ENCODE results near the gene UBA5.

UBA5 gene

DNA sequence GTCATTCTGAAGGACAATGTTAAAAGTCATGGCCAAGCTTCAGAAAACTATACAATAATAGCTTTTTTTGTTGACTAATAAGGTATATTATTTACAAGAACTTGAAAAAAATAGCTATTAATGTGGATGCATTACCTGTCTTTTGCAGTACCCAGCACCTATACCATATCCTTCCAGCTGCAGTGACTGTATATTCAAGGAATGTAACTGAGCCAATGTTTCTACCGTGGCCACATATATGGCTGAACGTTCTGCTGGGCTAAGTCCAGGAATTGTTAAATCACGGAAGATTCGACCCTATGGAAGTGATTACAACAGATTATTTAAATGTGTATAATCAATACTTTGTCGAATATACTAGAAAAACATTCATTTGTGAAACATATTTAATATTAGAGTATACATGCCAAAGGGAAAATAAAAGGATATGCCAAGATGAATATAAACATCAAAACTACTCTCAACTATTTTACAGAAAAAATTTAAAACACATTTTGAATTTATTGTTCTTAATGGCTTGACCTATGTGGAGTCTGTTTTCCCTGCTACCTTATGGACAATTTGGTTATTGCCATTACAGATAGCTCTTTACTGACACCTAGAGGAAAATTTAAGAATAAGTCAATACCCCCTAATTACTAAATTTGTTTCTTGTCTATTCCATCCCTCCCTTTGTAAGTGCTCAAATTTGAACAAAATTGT is 18.1 kb upstream of the UBA5 start:
- H3K4me1 ChIP-seq (ENCODE audit: control insufficient read depth in 1 of 2, insufficient read depth in 2 of 2, low read length in 2 of 2) = no peaks in the 10 kb centered on the region
- H3K23ac ChIP-seq (ENCODE audit: low read length) = no peak overlapping the region
- no peaks in the 10 kb centered on the region for H3K79me2 ChIP-seq (ENCODE audit: control insufficient read depth, insufficient read depth, low read length, poor library complexity)
- no peak overlapping the region for H3K9ac ChIP-seq (ENCODE audit: low read length)
- no peak overlapping the region for H3K4ac ChIP-seq (ENCODE audit: low read depth, low read length)
- no peak overlapping the region for H4K8ac ChIP-seq (ENCODE audit: low read depth, low read length)
- no peaks in the 10 kb centered on the region for H3K36me3 ChIP-seq (ENCODE audit: control insufficient read depth in 1 of 2, insufficient read depth in 2 of 2, low read length in 2 of 2)
- peak in 1 of 2 donors; percentile 77 for DNase-seq
- H3K27ac ChIP-seq (ENCODE audit: low read depth, low read length) = no peak overlapping the region
- no peak overlapping the region for H2AFZ ChIP-seq (ENCODE audit: insufficient read depth, low read length, poor library complexity)
- WGBS (ENCODE audit: extremely low coverage, insufficient coverage, insufficient read length) = no CpG with 5 or more reads among the region's 5 CpGs
- no peak overlapping the region for H3K14ac ChIP-seq (ENCODE audit: low read length)
- H4K12ac ChIP-seq (ENCODE audit: low read depth, low read length) = no peak overlapping the region
- no peak overlapping the region for H3K18ac ChIP-seq (ENCODE audit: low read length)
- no peak overlapping the region for H3K4me2 ChIP-seq (ENCODE audit: low read length)
- no peak overlapping the region for H4K91ac ChIP-seq (ENCODE audit: low read depth, low read length)
- H2AK5ac ChIP-seq (ENCODE audit: low read length) = no peak overlapping the region
- no peak overlapping the region for H3K4me3 ChIP-seq (ENCODE audit: low read depth, low read length)
- no peaks in the 10 kb centered on the region for H3K9me3 ChIP-seq (ENCODE audit: insufficient read depth, low read depth, low read length)
- H2BK120ac ChIP-seq (ENCODE audit: insufficient read depth, low read length, poor library complexity) = no peak overlapping the region
- no peaks in the 10 kb centered on the region for H3K27me3 ChIP-seq (ENCODE audit: insufficient read depth, low read length)
- no peak overlapping the region for H2BK12ac ChIP-seq (ENCODE audit: low read length)
- H3K79me1 ChIP-seq (ENCODE audit: low read length) = no peaks in the 10 kb centered on the region
- H2BK5ac ChIP-seq (ENCODE audit: low read depth, low read length, poor library complexity) = no peak overlapping the region

DNA sequence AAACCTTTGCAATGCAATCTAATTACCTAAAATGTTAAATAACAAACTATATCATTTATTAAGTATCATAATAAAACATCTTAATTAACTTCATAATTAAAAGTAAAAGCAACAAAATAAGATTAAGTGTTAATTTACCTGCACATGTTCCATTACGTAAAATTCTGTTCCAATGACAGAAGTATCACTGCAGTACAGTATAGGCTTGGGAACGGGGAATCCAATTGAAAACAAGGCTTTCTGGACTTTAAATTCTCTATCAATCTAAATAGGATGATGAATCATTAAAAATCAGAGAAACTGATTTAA is 17.6 kb upstream of the UBA5 start:
- H3K36me3 ChIP-seq (ENCODE audit: control insufficient read depth in 1 of 2, insufficient read depth in 2 of 2, low read length in 2 of 2) = no peaks in the 10 kb centered on the region
- no peak overlapping the region for H4K91ac ChIP-seq (ENCODE audit: low read depth, low read length)
- H2BK12ac ChIP-seq (ENCODE audit: low read length) = no peak overlapping the region
- no CpG with 5 or more reads among the region's 2 CpGs for WGBS (ENCODE audit: extremely low coverage, insufficient coverage, insufficient read length)
- H3K4me3 ChIP-seq (ENCODE audit: low read depth, low read length) = no peak overlapping the region
- no peak overlapping the region for H4K8ac ChIP-seq (ENCODE audit: low read depth, low read length)
- no peak overlapping the region for H3K14ac ChIP-seq (ENCODE audit: low read length)
- no peak overlapping the region for H3K9ac ChIP-seq (ENCODE audit: low read length)
- H2BK5ac ChIP-seq (ENCODE audit: low read depth, low read length, poor library complexity) = no peak overlapping the region
- no peaks in the 10 kb centered on the region for H3K9me3 ChIP-seq (ENCODE audit: insufficient read depth, low read depth, low read length)
- no peaks in the 10 kb centered on the region for H3K27me3 ChIP-seq (ENCODE audit: insufficient read depth, low read length)
- H3K4me1 ChIP-seq (ENCODE audit: control insufficient read depth in 1 of 2, insufficient read depth in 2 of 2, low read length in 2 of 2) = no peaks in the 10 kb centered on the region
- no peak overlapping the region for H2AFZ ChIP-seq (ENCODE audit: insufficient read depth, low read length, poor library complexity)
- no peak overlapping the region for H2BK120ac ChIP-seq (ENCODE audit: insufficient read depth, low read length, poor library complexity)
- no peaks in the 10 kb centered on the region for H3K79me1 ChIP-seq (ENCODE audit: low read length)
- H3K18ac ChIP-seq (ENCODE audit: low read length) = no peak overlapping the region
- H3K79me2 ChIP-seq (ENCODE audit: control insufficient read depth, insufficient read depth, low read length, poor library complexity) = no peaks in the 10 kb centered on the region
- no peak for DNase-seq
- H3K4me2 ChIP-seq (ENCODE audit: low read length) = no peak overlapping the region
- no peak overlapping the region for H4K12ac ChIP-seq (ENCODE audit: low read depth, low read length)
- no peak overlapping the region for H3K23ac ChIP-seq (ENCODE audit: low read length)
- no peak overlapping the region for H2AK5ac ChIP-seq (ENCODE audit: low read length)
- H3K27ac ChIP-seq (ENCODE audit: low read depth, low read length) = no peak overlapping the region
- H3K4ac ChIP-seq (ENCODE audit: low read depth, low read length) = no peak overlapping the region

DNA sequence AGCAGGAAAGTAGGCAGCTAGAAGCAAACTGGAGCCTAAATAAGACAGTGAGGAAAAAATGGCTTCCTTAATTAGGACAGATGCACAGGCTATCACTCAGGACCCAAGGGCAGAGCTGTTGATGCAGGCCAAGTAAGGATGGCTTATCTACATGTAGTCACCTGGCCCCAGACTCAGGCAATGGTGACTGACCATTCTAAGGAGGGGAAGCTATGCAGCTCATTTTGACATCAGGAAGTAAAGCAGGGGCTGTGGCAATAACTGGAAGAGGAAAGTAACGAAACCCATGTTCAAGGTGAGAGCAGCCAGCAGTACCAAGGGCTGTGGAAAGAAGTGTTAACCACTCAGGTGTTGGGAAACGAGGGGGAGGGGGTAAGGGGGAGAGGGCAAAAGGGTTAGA is 16.8 kb upstream of the UBA5 start:
- Histone ChIP-seq H2AK5ac (ENCODE audit: low read length) (no peak overlapping the region), H3K4ac (ENCODE audit: low read depth, low read length) (no peak overlapping the region), H3K18ac (ENCODE audit: low read length) (no peak overlapping the region), H2AFZ (ENCODE audit: insufficient read depth, low read length, poor library complexity) (no peak overlapping the region), H3K9ac (ENCODE audit: low read length) (peak overlapping the region; percentile 2), H3K79me1 (ENCODE audit: low read length) (no peaks in the 10 kb centered on the region), H3K23ac (ENCODE audit: low read length) (no peak overlapping the region), H4K12ac (ENCODE audit: low read depth, low read length) (no peak overlapping the region), H3K36me3 (ENCODE audit: control insufficient read depth in 1 of 2, insufficient read depth in 2 of 2, low read length in 2 of 2) (no peaks in the 10 kb centered on the region), H3K79me2 (ENCODE audit: control insufficient read depth, insufficient read depth, low read length, poor library complexity) (no peaks in the 10 kb centered on the region), H3K4me3 (ENCODE audit: low read depth, low read length) (no peak overlapping the region), H3K9me3 (ENCODE audit: insufficient read depth, low read depth, low read length) (no peaks in the 10 kb centered on the region), H3K4me1 (ENCODE audit: control insufficient read depth in 1 of 2, insufficient read depth in 2 of 2, low read length in 2 of 2) (no peaks in the 10 kb centered on the region), H3K4me2 (ENCODE audit: low read length) (no peak overlapping the region), H2BK120ac (ENCODE audit: insufficient read depth, low read length, poor library complexity) (no peak overlapping the region), H3K27ac (ENCODE audit: low read depth, low read length) (no peak overlapping the region), H2BK12ac (ENCODE audit: low read length) (no peak overlapping the region), H3K14ac (ENCODE audit: low read length) (no peak overlapping the region), H4K8ac (ENCODE audit: low read depth, low read length) (no peak overlapping the region), H2BK5ac (ENCODE audit: low read depth, low read length, poor library complexity) (no peak overlapping the region), H3K27me3 (ENCODE audit: insufficient read depth, low read length) (no peaks in the 10 kb centered on the region), H4K91ac (ENCODE audit: low read depth, low read length) (no peak overlapping the region)
- DNase-seq = no peak
- WGBS (ENCODE audit: extremely low coverage, insufficient coverage, insufficient read length) = no CpG with 5 or more reads among the region's 2 CpGs

DNA sequence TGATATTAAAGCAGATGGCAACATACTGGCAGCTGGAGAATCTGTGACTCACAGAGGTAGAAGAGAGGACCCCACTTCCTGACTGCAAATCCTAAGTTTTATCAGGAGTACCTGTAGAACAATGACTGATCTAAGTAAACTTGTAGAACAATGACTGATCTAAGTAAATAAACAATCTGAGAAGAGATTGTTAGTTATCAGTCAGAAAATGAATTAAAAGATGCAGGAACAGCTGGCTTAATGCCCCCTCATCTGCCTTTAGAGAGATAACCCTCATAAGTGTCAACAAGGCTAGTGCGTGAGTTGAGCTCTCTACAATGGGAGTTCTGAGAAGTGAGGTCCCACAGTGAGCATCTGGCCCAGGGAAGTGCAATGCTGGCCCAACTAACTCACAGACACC is 15.1 kb upstream of the UBA5 start:
- Histone ChIP-seq H2AK5ac (ENCODE audit: low read length) (no peak overlapping the region), H2AFZ (ENCODE audit: insufficient read depth, low read length, poor library complexity) (no peak overlapping the region), H3K27me3 (ENCODE audit: insufficient read depth, low read length) (no peaks in the 10 kb centered on the region), H3K79me1 (ENCODE audit: low read length) (no peaks in the 10 kb centered on the region), H2BK5ac (ENCODE audit: low read depth, low read length, poor library complexity) (no peak overlapping the region), H3K4me2 (ENCODE audit: low read length) (no peak overlapping the region), H3K79me2 (ENCODE audit: control insufficient read depth, insufficient read depth, low read length, poor library complexity) (no peaks in the 10 kb centered on the region), H3K4ac (ENCODE audit: low read depth, low read length) (no peak overlapping the region), H4K12ac (ENCODE audit: low read depth, low read length) (no peak overlapping the region), H3K4me3 (ENCODE audit: low read depth, low read length) (no peak overlapping the region), H3K27ac (ENCODE audit: low read depth, low read length) (no peak overlapping the region), H3K9ac (ENCODE audit: low read length) (no peak overlapping the region), H2BK12ac (ENCODE audit: low read length) (no peak overlapping the region), H4K8ac (ENCODE audit: low read depth, low read length) (no peak overlapping the region), H3K4me1 (ENCODE audit: control insufficient read depth in 1 of 2, insufficient read depth in 2 of 2, low read length in 2 of 2) (no peaks in the 10 kb centered on the region), H2BK120ac (ENCODE audit: insufficient read depth, low read length, poor library complexity) (no peak overlapping the region), H3K14ac (ENCODE audit: low read length) (no peak overlapping the region), H3K18ac (ENCODE audit: low read length) (no peak overlapping the region), H3K23ac (ENCODE audit: low read length) (no peak overlapping the region), H3K9me3 (ENCODE audit: insufficient read depth, low read depth, low read length) (no peaks in the 10 kb centered on the region), H3K36me3 (ENCODE audit: control insufficient read depth in 1 of 2, insufficient read depth in 2 of 2, low read length in 2 of 2) (peaks cover 0 to under 1% of the 10 kb centered on the region in 2 experiments), H4K91ac (ENCODE audit: low read depth, low read length) (no peak overlapping the region)
- no CpG with 5 or more reads among the region's 1 CpG for WGBS (ENCODE audit: extremely low coverage, insufficient coverage, insufficient read length)
- no peak for DNase-seq
